ENCODE results near the gene SYDE2.
"Not testable (repeated sequence)": the region's sequence is repeated elsewhere in the genome, so short reads cannot be mapped to it uniquely, and the experiment has no call there.

SYDE2 gene

GRCh38 chr1:85200463-85201339 is at the start of gene SYDE2:
TSS of gene SYDE2 (minus strand) at chr1:85201016. CDS start at chr1:85200996, 20 bp downstream.
- no peak for DNase-seq

- not testable (repeated sequence) for DNase-seq
Measured at GRCh38 chr1:85249042-85249441, 48.2 kb upstream of the SYDE2 start.

- DNase-seq: no peak
Measured at GRCh38 chr1:85245891-85246290, 45.1 kb upstream of the SYDE2 start.

- no peak for DNase-seq
Measured at GRCh38 chr1:85245456-85245855, 44.6 kb upstream of the SYDE2 start.

GRCh38 chr1:85244271-85245061 is 43.6 kb upstream of the SYDE2 start:
- DNase-seq: no peak

GRCh38 chr1:85243372-85243771 is 42.6 kb upstream of the SYDE2 start:
- no peak for DNase-seq

- no peak for DNase-seq
Measured at GRCh38 chr1:85240643-85241042, 39.8 kb upstream of the SYDE2 start.

- no peak for DNase-seq
Measured at GRCh38 chr1:85240174-85240601, 39.4 kb upstream of the SYDE2 start.

- no peak for DNase-seq
Measured at GRCh38 chr1:85237613-85238012, 36.8 kb upstream of the SYDE2 start.

GRCh38 chr1:85230305-85230977 is 29.6 kb upstream of the SYDE2 start:
- DNase-seq: no peak

- no peak for DNase-seq
Measured at GRCh38 chr1:85229574-85230097, 28.8 kb upstream of the SYDE2 start.

- no peak for DNase-seq
Measured at GRCh38 chr1:85228972-85229371, 28.2 kb upstream of the SYDE2 start.

GRCh38 chr1:85225624-85226380 is 25.0 kb upstream of the SYDE2 start:
- DNase-seq: no peak

- DNase-seq: no peak
Measured at GRCh38 chr1:85224734-85225623, 24.2 kb upstream of the SYDE2 start.

- no peak for DNase-seq
Measured at GRCh38 chr1:85224295-85224694, 23.5 kb upstream of the SYDE2 start.

- no peak for DNase-seq
Measured at GRCh38 chr1:85223334-85223733, 22.5 kb upstream of the SYDE2 start.

GRCh38 chr1:85220756-85221201 is 20.0 kb upstream of the SYDE2 start:
- DNase-seq: no peak

GRCh38 chr1:85219853-85220610 is 19.2 kb upstream of the SYDE2 start:
- DNase-seq: no peak

GRCh38 chr1:85216697-85217096 is 15.9 kb upstream of the SYDE2 start:
- DNase-seq: no peak

- no peak for DNase-seq
Measured at GRCh38 chr1:85214654-85215053, 13.8 kb upstream of the SYDE2 start.

All from cortex of kidney (tissue), 1 donor.